GM18873 (cell line): ENCODE results near the gene IFIT2.

Source experiments
- ATAC-seq: cut with Tn5 transposase; IDR thresholded peaks from one replicate; pipeline ENCODE4 v1.9.1; 2021; ENCODE audit warnings: mild to moderate bottlenecking, moderate library complexity, moderate number of reproducible peaks; ENCODE audit not compliant: unreplicated experiment, low FRiP score

Gene IFIT2

GRCh38 chr10:89337484-89337883 lies 35.6 kb downstream of the IFIT2 start:
- no peak for ATAC-seq

- no peak for ATAC-seq
Observed at GRCh38 chr10:89338713-89339112, 36.9 kb downstream of the IFIT2 start.

- ATAC-seq, result no peak
Observed at GRCh38 chr10:89339875-89340274, 38.0 kb downstream of the IFIT2 start.

- ATAC-seq, result no peak
Observed at GRCh38 chr10:89341649-89342048, 39.8 kb downstream of the IFIT2 start.

- ATAC-seq, result no peak
Observed at GRCh38 chr10:89342206-89342958, 40.5 kb downstream of the IFIT2 start.

GRCh38 chr10:89343089-89343767 lies 41.4 kb downstream of the IFIT2 start:
- no peak for ATAC-seq

GRCh38 chr10:89344156-89344555 lies 42.3 kb downstream of the IFIT2 start:
- no peak for ATAC-seq

- no peak for ATAC-seq
Observed at GRCh38 chr10:89345367-89346000, 43.6 kb downstream of the IFIT2 start.

- no peak for ATAC-seq
Observed at GRCh38 chr10:89346405-89347254, 44.8 kb downstream of the IFIT2 start.

- no peak for ATAC-seq
Observed at GRCh38 chr10:89347701-89348457, 46.0 kb downstream of the IFIT2 start.

- ATAC-seq, result no peak
Observed at GRCh38 chr10:89348481-89348880, 46.6 kb downstream of the IFIT2 start.

GRCh38 chr10:89348975-89349374 lies 47.1 kb downstream of the IFIT2 start:
- no peak for ATAC-seq

GRCh38 chr10:89350631-89351315 lies 48.9 kb downstream of the IFIT2 start:
- peak; percentile 17 for ATAC-seq

- peak; percentile 86 for ATAC-seq
Observed at GRCh38 chr10:89351412-89351779, 49.5 kb downstream of the IFIT2 start.

GRCh38 chr10:89351780-89352597 lies 50.1 kb downstream of the IFIT2 start:
- no peak for ATAC-seq

GRCh38 chr10:89352802-89353201 lies 51.0 kb downstream of the IFIT2 start:
- ATAC-seq, result no peak

GRCh38 chr10:89355394-89355931 lies 53.6 kb downstream of the IFIT2 start:
- ATAC-seq, result no peak

- no peak for ATAC-seq
Observed at GRCh38 chr10:89357096-89357495, 55.2 kb downstream of the IFIT2 start.
